HCT116 (cell line): ENCODE measurements around the gene SRRM2. TPM values are rescaled to one million over a fixed set of nuclear protein-coding genes. Genes with fewer than 3 reads are reported as not detected.
A peak's percentile ranks its signal among the peaks of the same experiment; 100 is the strongest.

ENCODE experiments used
- ATAC-seq: fragments of 200-7000 bp; cut with Tn5 transposase; 2 replicates; pipeline ENCODE4 v1.9.1; 2020; ENCODE audit warnings: mild to moderate bottlenecking, moderate library complexity
- BruUV-seq: library from RNA; stranded (reverse); fragments of 400-500 nt; replicated peaks from 2 replicates; lab custom pipeline; 2021; lab: Mats Ljungman, UMichigan
- CTCF ChIA-PET: fragments of 300-600 bp; sonication (Branson Sonifier 250); formaldehyde crosslinking; loops from one replicate; lab custom pipeline; 2021; ENCODE audit warnings: antibody characterized with exemption; lab: Charles Lee
- POLR2A ChIA-PET: fragments of 300-600, 350-600 bp; sonication (Branson Sonifier 250); formaldehyde crosslinking; loops from one replicate; lab custom pipeline; 2021; ENCODE audit warnings: antibody characterized with exemption; lab: Charles Lee
- RAD21 ChIA-PET, 2 experiments: fragments of 300-600 bp; sonication (Branson Sonifier 250); formaldehyde crosslinking; loops; one replicate each; lab custom pipeline; 2023; ENCODE audit warnings: low total read pairs in 2 of 2; ENCODE audit not compliant: uncharacterized antibody in 2 of 2, unreplicated experiment in 2 of 2, low non-redundant PET in 1 of 2; lab: Charles Lee
- DNase-seq: peaks from one replicate; pipeline ENCODE4 v3.0.0-alpha.2; 2010; ENCODE audit warnings: low read depth, low spot score
- H2AFZ ChIP-seq: fragments of 200-600 bp; shearing (Covaris generic), sonication (generic); 2 replicates; pipeline ENCODE4 v1.6.1; 2017; ENCODE audit warnings: low read depth, mixed run types, mixed read lengths, antibody characterized with exemption, low read length; ENCODE audit not compliant: poor library complexity, severe bottlenecking
- H3K27ac ChIP-seq: 2 replicates; pipeline ENCODE4 v1.5.1; 2012; ENCODE audit warnings: low read depth, low read length
- H3K27me3 ChIP-seq: fragments of 200-600 bp; sonication (generic); 2 replicates; pipeline ENCODE4 v1.6.1; 2016; ENCODE audit warnings: mixed run types, low read length, mixed read lengths; ENCODE audit not compliant: insufficient read depth
- H3K36me3 ChIP-seq, 2 experiments: fragments of 200-500 bp in 1 of 2; fragments of 200-600 bp in 1 of 2; sonication (Bioruptor generic) in 1 of 2; sonication (generic) in 1 of 2; 2 replicates each; pipeline versions ENCODE4 v1.5.1 to v1.6.1; 2014 to 2016; ENCODE audit warnings: low read length in 2 of 2, inconsistent platforms in 1 of 2, mixed read lengths in 1 of 2, mixed run types in 1 of 2; ENCODE audit not compliant: insufficient read depth in 2 of 2, control insufficient read depth in 1 of 2
- H3K4me1 ChIP-seq, 2 experiments: fragments of 200-600 bp in 1 of 2; sonication (generic) in 1 of 2; 2 replicates each; pipeline versions ENCODE4 v1.5.1 to v1.6.1; 2012 to 2017; ENCODE audit warnings: low read length in 2 of 2, inconsistent platforms in 1 of 2, mild to moderate bottlenecking in 1 of 2, mixed read lengths in 1 of 2, mixed run types in 1 of 2, moderate library complexity in 1 of 2; ENCODE audit not compliant: insufficient read depth in 2 of 2, control insufficient read depth in 1 of 2
- H3K4me2 ChIP-seq: fragments of 200-600 bp; sonication (generic); 2 replicates; pipeline ENCODE4 v1.6.1; 2017; ENCODE audit warnings: mixed run types, low read length, mixed read lengths
- H3K4me3 ChIP-seq, 2 experiments: fragments of 200-600 bp in 1 of 2; sonication (generic) in 1 of 2; replicated peaks in 1 of 2; 2 replicates each; pipeline ENCODE4 v1.5.1; 2011 to 2016; ENCODE audit warnings: low read length in 2 of 2, control low read depth in 1 of 2, low read depth in 1 of 2, mild to moderate bottlenecking in 1 of 2, mixed read lengths in 1 of 2, mixed run types in 1 of 2
- H3K79me2 ChIP-seq: fragments of 200-600 bp; sonication (generic); 2 replicates; pipeline ENCODE4 v1.6.1; 2017; ENCODE audit warnings: mild to moderate bottlenecking, mixed run types, low read length, moderate library complexity, mixed read lengths; ENCODE audit not compliant: insufficient read depth
- H3K9ac ChIP-seq: fragments of 200-600 bp; sonication (generic); 2 replicates; pipeline ENCODE4 v1.6.1; 2016; ENCODE audit warnings: low read length, mixed read lengths
- H3K9me2 ChIP-seq: fragments of 200-600 bp; sonication (generic), shearing (Covaris generic); 2 replicates; pipeline ENCODE4 v1.6.1; 2017; ENCODE audit warnings: mixed run types, mild to moderate bottlenecking, moderate library complexity; ENCODE audit not compliant: insufficient read depth
- H3K9me3 ChIP-seq, 2 experiments: fragments of 200-500 bp in 1 of 2; fragments of 200-600 bp in 1 of 2; sonication (Bioruptor generic) in 1 of 2; sonication (generic) in 1 of 2; 2 replicates each; pipeline ENCODE4 v1.6.1; 2014 to 2017; ENCODE audit warnings: low read length in 2 of 2, mixed read lengths in 2 of 2, inconsistent platforms in 1 of 2, low read depth in 1 of 2, mild to moderate bottlenecking in 1 of 2, mixed run types in 1 of 2, moderate library complexity in 1 of 2; ENCODE audit not compliant: control insufficient read depth in 1 of 2, insufficient read depth in 1 of 2
- H4K20me1 ChIP-seq: fragments of 200-600 bp; sonication (generic), shearing (Covaris generic); 2 replicates; pipeline ENCODE4 v1.6.1; 2017; ENCODE audit warnings: mixed run types, mild to moderate bottlenecking, moderate library complexity; ENCODE audit not compliant: insufficient read depth
- ATF3 ChIP-seq: IDR thresholded peaks from 2 replicates; pipeline ENCODE4 v1.6.1; 2012
- CEBPB ChIP-seq: IDR thresholded peaks from 2 replicates; pipeline ENCODE4 v1.6.1; 2012; ENCODE audit warnings: low read depth
- CTCF ChIP-seq, 3 experiments: fragments of 200-600 bp in 1 of 3; sonication (generic) in 1 of 3; IDR thresholded peaks in 2 of 3; conservative IDR thresholded peaks in 1 of 3; 2 replicates each; pipeline ENCODE4 v1.5.1; 2012 to 2017; ENCODE audit warnings: low read depth in 2 of 3, low read length in 2 of 3, antibody characterized with exemption in 1 of 3, borderline replicate concordance in 1 of 3, control low read depth in 1 of 3, mild to moderate bottlenecking in 1 of 3, mixed read lengths in 1 of 3, mixed run types in 1 of 3, moderate library complexity in 1 of 3; ENCODE audit not compliant: insufficient read depth in 1 of 3
- EGR1 ChIP-seq: IDR thresholded peaks from 2 replicates; pipeline ENCODE4 v1.6.1; 2012; ENCODE audit warnings: low read depth
- ELF1 ChIP-seq: IDR thresholded peaks from 2 replicates; pipeline ENCODE4 v1.6.1; 2012; ENCODE audit warnings: low read depth, borderline replicate concordance
- EZH2phosphoT487 ChIP-seq: fragments of 200-600 bp; IDR thresholded peaks from 2 replicates; pipeline ENCODE4 v1.6.1; 2018; ENCODE audit warnings: antibody characterized with exemption, borderline replicate concordance
- FOSL1 ChIP-seq: IDR thresholded peaks from 2 replicates; pipeline ENCODE4 v1.6.1; 2012; ENCODE audit warnings: low read depth
- JUND ChIP-seq: IDR thresholded peaks from 2 replicates; pipeline ENCODE4 v1.6.1; 2012
- MAX ChIP-seq: IDR thresholded peaks from 2 replicates; pipeline ENCODE4 v1.6.1; 2012
- POLR2A ChIP-seq: IDR thresholded peaks from 2 replicates; pipeline ENCODE4 v1.7.0; 2011; ENCODE audit warnings: borderline replicate concordance; ENCODE audit not compliant: insufficient read depth, insufficient read length; ENCODE audit errors: extremely low read depth
- RAD21 ChIP-seq: IDR thresholded peaks from 2 replicates; pipeline ENCODE4 v1.6.1; 2012; ENCODE audit warnings: low read depth, mild to moderate bottlenecking
- REST ChIP-seq: IDR thresholded peaks from 2 replicates; pipeline ENCODE4 v1.6.1; 2012; ENCODE audit warnings: low read depth
- SIN3A ChIP-seq: IDR thresholded peaks from 2 replicates; pipeline ENCODE4 v1.6.1; 2012; ENCODE audit warnings: low read depth
- SP1 ChIP-seq: IDR thresholded peaks from 2 replicates; pipeline ENCODE4 v1.6.1; 2012; ENCODE audit warnings: low read depth
- SRF ChIP-seq: IDR thresholded peaks from 2 replicates; pipeline ENCODE4 v1.6.1; 2012; ENCODE audit warnings: low read depth
- YY1 ChIP-seq: IDR thresholded peaks from 2 replicates; pipeline ENCODE4 v1.6.1; 2011; ENCODE audit warnings: low read length, low read depth, moderate library complexity, mild to moderate bottlenecking; ENCODE audit not compliant: insufficient replicate concordance; ENCODE audit errors: extremely low read depth
- intact Hi-C: fragments of 100-400 bp; cut with micrococcal nuclease; formaldehyde crosslinking; loops from 2 replicates; pipeline ENCODE4 v1.10.0; 2022
- total RNA-seq: library from RNA; stranded (reverse); gene quantifications from one replicate; pipeline ENCODE4 v1.2.1, GENCODE V29; 2021; ENCODE audit not compliant: unreplicated experiment
- TF ChIP-seq, protein P1 (sequence below): IDR thresholded peaks from 2 replicates; pipeline ENCODE4 v1.6.1; 2011; ENCODE audit warnings: mild to moderate bottlenecking, low read length, moderate library complexity; ENCODE audit not compliant: insufficient replicate concordance; ENCODE audit errors: extremely low read depth

The SRRM2 gene
- total RNA-seq, 1 experiment from 2014 or later = 541 TPM

DNA sequence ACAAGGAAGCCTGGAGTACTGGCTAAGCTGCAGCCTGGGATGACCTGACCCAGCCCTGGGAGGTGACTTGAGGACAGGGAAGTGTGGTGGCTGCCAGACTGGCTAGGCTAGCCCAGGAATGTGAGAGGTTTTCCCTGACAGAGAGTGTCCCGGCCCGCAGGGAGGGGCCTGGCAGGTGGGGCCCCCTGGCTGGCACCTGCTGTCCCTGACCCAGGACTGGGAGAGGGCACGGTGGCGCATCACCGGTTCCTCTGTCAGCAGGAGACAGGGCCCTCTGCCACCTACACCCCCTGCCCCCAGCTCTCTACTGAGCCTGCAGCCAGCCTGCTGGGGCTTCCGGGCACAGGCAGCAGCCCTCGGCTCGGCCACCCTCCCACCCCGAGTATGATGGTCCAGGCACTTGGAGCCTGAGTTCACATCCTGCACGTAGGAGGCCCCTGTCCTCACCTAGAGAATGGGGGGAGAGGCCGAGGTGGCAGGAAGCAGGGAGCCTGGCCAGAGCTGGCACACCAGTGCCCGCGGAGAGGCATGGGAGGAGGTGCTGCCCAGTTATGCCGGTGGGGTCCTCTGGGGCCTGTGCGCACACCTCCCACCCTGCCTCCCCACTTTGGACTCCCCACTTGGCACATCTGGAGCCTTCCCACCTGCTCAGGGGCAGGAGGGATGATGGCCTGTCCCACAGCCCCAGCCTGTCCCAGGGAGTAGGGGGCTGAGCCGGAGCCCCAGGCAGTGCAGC is 32.9 kb upstream of the SRRM2 start:
- peak overlapping the region in 1 of 2 experiments; percentile 61; a peak in 1 of 4 replicates for H3K4me3 ChIP-seq
- ATAC-seq = no peak
- BruUV-seq = no TSS peak
- H3K9ac ChIP-seq = peak overlapping the region; percentile 73
- ChIA-PET RAD21 (no interaction called here), POLR2A (interaction anchor here (0.6 to 1.2 kb wide), 2 partner anchors 37 to 291 kb away, joined by 3 to 4 read pairs; partner anchors contain the start of gene KCTD5), CTCF (no interaction called here)
- TF ChIP-seq JUND (no peak), YY1 (no peak), FOSL1 (no peak), SP1 (no peak), REST (no peak), EGR1 (no peak), EZH2phosphoT487 (no peak), ELF1 (no peak), POLR2A (no peak), SRF (no peak), RAD21 (no peak), SIN3A (no peak), CTCF (IDR thresholded peaks at IDR 0.05 in 2 of 3, conservative IDR thresholded peaks at IDR 0.05 in 1 of 3; ENCODE audit: borderline replicate concordance in 1 of 3, insufficient read depth in 1 of 3, low read depth in 2 of 3, low read length in 2 of 3) (no peak), ATF3 (no peak), CEBPB (no peak), MAX (no peak)
- TF ChIP-seq, protein P1, sequence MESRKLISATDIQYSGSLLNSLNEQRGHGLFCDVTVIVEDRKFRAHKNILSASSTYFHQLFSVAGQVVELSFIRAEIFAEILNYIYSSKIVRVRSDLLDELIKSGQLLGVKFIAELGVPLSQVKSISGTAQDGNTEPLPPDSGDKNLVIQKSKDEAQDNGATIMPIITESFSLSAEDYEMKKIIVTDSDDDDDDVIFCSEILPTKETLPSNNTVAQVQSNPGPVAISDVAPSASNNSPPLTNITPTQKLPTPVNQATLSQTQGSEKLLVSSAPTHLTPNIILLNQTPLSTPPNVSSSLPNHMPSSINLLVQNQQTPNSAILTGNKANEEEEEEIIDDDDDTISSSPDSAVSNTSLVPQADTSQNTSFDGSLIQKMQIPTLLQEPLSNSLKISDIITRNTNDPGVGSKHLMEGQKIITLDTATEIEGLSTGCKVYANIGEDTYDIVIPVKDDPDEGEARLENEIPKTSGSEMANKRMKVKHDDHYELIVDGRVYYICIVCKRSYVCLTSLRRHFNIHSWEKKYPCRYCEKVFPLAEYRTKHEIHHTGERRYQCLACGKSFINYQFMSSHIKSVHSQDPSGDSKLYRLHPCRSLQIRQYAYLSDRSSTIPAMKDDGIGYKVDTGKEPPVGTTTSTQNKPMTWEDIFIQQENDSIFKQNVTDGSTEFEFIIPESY = no peak
- no peaks in the 10 kb centered on the region for H3K36me3 ChIP-seq
- no peaks in the 10 kb centered on the region for H4K20me1 ChIP-seq
- H3K4me1 ChIP-seq = peaks cover 28 to 43% of the 10 kb centered on the region in 2 experiments
- no peaks in the 10 kb centered on the region for H3K9me3 ChIP-seq
- H3K79me2 ChIP-seq = no peaks in the 10 kb centered on the region
- H2AFZ ChIP-seq = no peak overlapping the region
- no peaks in the 10 kb centered on the region for H3K9me2 ChIP-seq
- H3K4me2 ChIP-seq = peak overlapping the region; percentile 81
- intact Hi-C loops = loop anchor here (2.0 kb wide), 1 partner anchor 37 kb away; the partner anchor contains the start of gene KCTD5
- H3K27me3 ChIP-seq = no peaks in the 10 kb centered on the region
- DNase-seq = no peak
- H3K27ac ChIP-seq = peak overlapping the region; percentile 89
